ENCODE data around the gene SLC39A11. TPM values are rescaled to one million over a fixed set of nuclear protein-coding genes. Genes with fewer than 3 reads are reported as not detected.

Gene SLC39A11
- total RNA-seq, 1 experiment from 2014 or later = 18.9 TPM

GRCh38 chr17:72634621-72635020 lies 457.9 kb downstream of the SLC39A11 start (continued):
- no peak for TF ChIP-seq ARID4B (CRISPR knock-in tag; IDR thresholded peaks at IDR 0.05; ENCODE audit: borderline replicate concordance)
- no peak for TF ChIP-seq NFYB (CRISPR knock-in tag; conservative IDR thresholded peaks at IDR 0.05; ENCODE audit: low read depth)
- no peak for TF ChIP-seq NR1H2 (CRISPR knock-in tag; IDR thresholded peaks at IDR 0.05)

- ChIA-PET POLR2A (no interaction called here), CTCF (interaction anchor here (1.2 to 1.6 kb wide), 2 partner anchors 75 kb away, joined by 3 read pairs; no protein-coding TSS in a partner anchor)
- DNase-seq (ENCODE audit: low spot score) (no peak), ATAC-seq (no peak)
- Mint-ChIP-seq H3K27me3 (ENCODE audit: low read depth) (no peaks in the 10 kb centered on the region; the same call in 1 of the 2 replicates), H3K4me1 (peaks cover 2% of the 10 kb centered on the region; the same call in 1 of the 2 replicates), H3K4me3 (no peak overlapping the region), H3K9me3 (peaks cover under 1% of the 10 kb centered on the region; the same call in 1 of the 2 replicates), H3K36me3 (no peaks in the 10 kb centered on the region), H3K27ac (no peak overlapping the region)
- TF ChIP-seq STAT6 (CRISPR knock-in tag; conservative IDR thresholded peaks at IDR 0.05; ENCODE audit: low read depth) (no peak), ZNF317 (CRISPR knock-in tag; IDR thresholded peaks at IDR 0.05; ENCODE audit: borderline replicate concordance, low read depth) (no peak), ZBTB43 (CRISPR knock-in tag; IDR thresholded peaks at IDR 0.05) (no peak), GABPB1 (CRISPR knock-in tag; IDR thresholded peaks at IDR 0.05) (peak; percentile 83), CDX4 (CRISPR knock-in tag; IDR thresholded peaks at IDR 0.05; ENCODE audit: borderline replicate concordance) (no peak), ZBTB21 (CRISPR knock-in tag; IDR thresholded peaks at IDR 0.05; ENCODE audit: borderline replicate concordance) (no peak), ZNF532 (CRISPR knock-in tag; IDR thresholded peaks at IDR 0.05; ENCODE audit: borderline replicate concordance) (no peak), GTF2I (CRISPR knock-in tag; conservative IDR thresholded peaks at IDR 0.05) (no peak)
Measured at GRCh38 chr17:72631949-72632684, 460.4 kb downstream of the SLC39A11 start.
